HepG2 (cell line): ENCODE data around the gene PEPD. TPM values are rescaled to one million over a fixed set of nuclear protein-coding genes. Genes with fewer than 3 reads are reported as not detected.

Experiments used
- ATAC-seq: fragments of 200-7000 bp; cut with Tn5 transposase; 3 replicates; pipeline ENCODE4 v1.9.1; 2020; ENCODE audit warnings: mild to moderate bottlenecking, moderate library complexity
- BruUV-seq: library from RNA; stranded (reverse); fragments of 400-500 nt; replicated peaks from 2 replicates; lab custom pipeline; 2021; lab: Mats Ljungman, UMichigan
- CTCF ChIA-PET: fragments of 300-600 bp; formaldehyde crosslinking; extraction: SDS; loops from one replicate; lab custom pipeline; 2021; ENCODE audit warnings: low total read pairs, inconsistent platforms, low intra/inter-chr PET ratio; lab: Yijun Ruan, JAX
- POLR2A ChIA-PET: fragments of 350-600 bp; sonication (Branson Sonifier 250); formaldehyde crosslinking; loops from one replicate; lab custom pipeline; 2020; ENCODE audit warnings: antibody characterized with exemption, inconsistent platforms; lab: Yijun Ruan, JAX
- DNase-seq: peaks from one replicate; pipeline ENCODE4 v3.0.0-alpha.2; 2015; ENCODE audit warnings: low spot score
- FAIRE-seq: peaks from 3 replicates; lab custom pipeline; 2011; peaks lifted over from hg19 to GRCh38; lab: Jason Lieb, UNC
- H2AFZ ChIP-seq: one replicate; pipeline ENCODE4 v1.6.1; 2011; ENCODE audit warnings: low read length, inconsistent platforms
- H3K27ac ChIP-seq: fragments of 300-600 bp; 3 replicates; pipeline ENCODE4 v1.8.0; 2011; ENCODE audit warnings: mixed run types, mild to moderate bottlenecking, mixed read lengths, low read length, inconsistent platforms; ENCODE audit not compliant: insufficient read depth; ENCODE audit errors: extremely low read length
- H3K27me3 ChIP-seq, 2 experiments: fragments of 200-600 bp in 1 of 2; 2 replicates in 1 of 2; 3 replicates in 1 of 2; pipeline versions ENCODE4 v1.6.0 to v1.8.0; 2011; ENCODE audit warnings: low read length in 2 of 2, mild to moderate bottlenecking in 2 of 2, moderate library complexity in 2 of 2, inconsistent platforms in 1 of 2; ENCODE audit not compliant: insufficient read depth in 2 of 2, control insufficient read depth in 1 of 2
- H3K36me3 ChIP-seq, 2 experiments: fragments of 200-600 bp in 1 of 2; replicated peaks in 1 of 2; 2 replicates in 1 of 2; 3 replicates in 1 of 2; pipeline versions ENCODE4 v1.5.1 to v1.8.0; 2011; ENCODE audit warnings: low read length in 2 of 2, inconsistent platforms in 1 of 2; ENCODE audit not compliant: insufficient read depth in 2 of 2, control insufficient read depth in 1 of 2
- H3K4me1 ChIP-seq: 2 replicates; pipeline ENCODE4 v1.5.1; 2012; ENCODE audit warnings: low read length, inconsistent platforms; ENCODE audit not compliant: insufficient read depth
- H3K4me2 ChIP-seq: 2 replicates; pipeline ENCODE4 v1.6.0; 2011; ENCODE audit warnings: low read depth, low read length, inconsistent platforms
- H3K4me3 ChIP-seq, 3 experiments: fragments of 200-600 bp in 1 of 3; sonication (generic), shearing (Covaris generic) in 1 of 3; replicated peaks in 1 of 3; 2 replicates each; pipeline ENCODE4 v1.5.1; 2011 to 2016; ENCODE audit warnings: low read length in 3 of 3, inconsistent platforms in 2 of 3, low read depth in 2 of 3, mild to moderate bottlenecking in 2 of 3, control low read depth in 1 of 3, mixed read lengths in 1 of 3; ENCODE audit not compliant: insufficient read depth in 1 of 3
- H3K79me2 ChIP-seq: one replicate; pipeline ENCODE4 v1.6.1; 2011; ENCODE audit warnings: low read length, inconsistent platforms; ENCODE audit not compliant: insufficient read depth
- H3K9ac ChIP-seq: 2 replicates; pipeline ENCODE4 v1.6.0; 2011; ENCODE audit warnings: mild to moderate bottlenecking, low read depth, low read length, inconsistent platforms; ENCODE audit not compliant: insufficient read depth
- H3K9me3 ChIP-seq: 2 replicates; pipeline ENCODE4 v1.5.1; 2012; ENCODE audit warnings: mild to moderate bottlenecking, low read length
- H4K20me1 ChIP-seq: 2 replicates; pipeline ENCODE4 v1.6.0; 2011; ENCODE audit warnings: inconsistent platforms, mild to moderate bottlenecking, low read length, moderate library complexity; ENCODE audit not compliant: insufficient read depth
- ATF4 ChIP-seq, 2 experiments: fragments of 450-650 bp in 1 of 2; sonication (generic) in 1 of 2; formaldehyde crosslinking; IDR thresholded peaks; 2 replicates each; pipeline versions ENCODE4 v1.5.0 to v1.8.0; 2020 to 2022; ENCODE audit warnings: mild to moderate bottlenecking in 1 of 2, missing genetic modification reagents in 1 of 2
- BRF2 ChIP-seq: sonication (generic); formaldehyde crosslinking; IDR thresholded peaks from 2 replicates; pipeline ENCODE4 v1.8.1; 2022; ENCODE audit warnings: mild to moderate bottlenecking, missing genetic modification reagents
- KMT2B ChIP-seq: IDR thresholded peaks from 2 replicates; pipeline ENCODE4 v1.6.1; 2016; ENCODE audit warnings: missing genetic modification reagents, missing compliant biosample characterization
- SPEN ChIP-seq: sonication (generic); formaldehyde crosslinking; IDR thresholded peaks from 2 replicates; pipeline ENCODE4 v1.5.1; 2020; ENCODE audit warnings: low read depth, mild to moderate bottlenecking, missing genetic modification reagents
- SRSF9 ChIP-seq: fragments of 200-400 bp; formaldehyde crosslinking; IDR thresholded peaks from 2 replicates; pipeline ENCODE4 v1.6.1; 2018; ENCODE audit warnings: borderline replicate concordance, mild to moderate bottlenecking, low read depth, low read length; ENCODE audit not compliant: insufficient read depth, poor library complexity, severe bottlenecking
- ZNF275 ChIP-seq: sonication (generic); formaldehyde crosslinking; IDR thresholded peaks from 2 replicates; pipeline ENCODE4 v1.8.0; 2022; ENCODE audit warnings: missing genetic modification reagents, mild to moderate bottlenecking, inconsistent platforms, borderline replicate concordance
- ZNF558 ChIP-seq: sonication (generic); formaldehyde crosslinking; IDR thresholded peaks from 2 replicates; pipeline ENCODE4 v1.9.0; 2022; ENCODE audit warnings: mild to moderate bottlenecking, missing genetic modification reagents, borderline replicate concordance
- ZNF615 ChIP-seq: sonication (generic); formaldehyde crosslinking; IDR thresholded peaks from 2 replicates; pipeline ENCODE4 v1.5.0; 2020; ENCODE audit warnings: mild to moderate bottlenecking, missing genetic modification reagents, borderline replicate concordance
- ZSCAN21 ChIP-seq: sonication (generic); formaldehyde crosslinking; IDR thresholded peaks from 2 replicates; pipeline ENCODE4 v1.8.0; 2022; ENCODE audit warnings: mild to moderate bottlenecking, missing genetic modification reagents, moderate library complexity, borderline replicate concordance
- WGBS: methylation state at CpG from one replicate; pipeline ENCODE4 v1.1.6; 2017; ENCODE audit warnings: low lambda C conversion rate; 5-methylcytosine and 5-hydroxymethylcytosine counted together
- in situ Hi-C: cut with HindIII; loops from 2 replicates; pipeline ENCODE4 v1.10.0; 2017; ENCODE audit warnings: low pct_unique_long_range_greater_than_20kb; ENCODE audit not compliant: extremely low pct_ligation_motif_present
- intact Hi-C: fragments of 100-400 bp; cut with micrococcal nuclease; formaldehyde crosslinking; loops from one replicate; pipeline ENCODE4 v1.10.0; 2022; ENCODE audit not compliant: unreplicated experiment
- polyA plus RNA-seq, 8 experiments: library from polyadenylated mRNA; depleted of rRNA in 3 of 8; stranded (reverse) in 7 of 8; unstranded in 1 of 8; fragments of >200 nt; fragmentation: Illumina TruSeq in 4 of 8; extraction: Trizol in 4 of 8; gene quantifications; 2 replicates each; pipeline versions ENCODE4 v1.2.1 to v1.2.3, GENCODE V29; 2011 to 2016; ENCODE audit warnings: low read depth in 4 of 8, missing spikeins in 1 of 8, mixed read lengths in 1 of 8; ENCODE audit not compliant: insufficient read depth in 1 of 8
- total RNA-seq, 5 experiments: library from RNA; depleted of rRNA; stranded (reverse); fragments of >200 nt; fragmentation: Illumina TruSeq; extraction: Trizol; gene quantifications; 2 replicates each; pipeline ENCODE4 v1.2.3, GENCODE V29; 2016; ENCODE audit warnings: low read depth in 1 of 5
- TF ChIP-seq, protein P1 (sequence below): IDR thresholded peaks from 2 replicates; pipeline ENCODE4 v1.6.1; 2012; ENCODE audit warnings: low read length, improper control_type of control experiment
- TF ChIP-seq, protein P2 (sequence below): sonication (generic); formaldehyde crosslinking; IDR thresholded peaks from 2 replicates; pipeline ENCODE4 v1.9.0; 2021; ENCODE audit warnings: missing genetic modification reagents, borderline replicate concordance

The PEPD gene
- total and polyA plus RNA-seq, 2 of the 13 experiments (the other 11 are each of a cell fraction or from before 2014, with no cell fraction given) = 60.7 to 75.1 TPM

DNA sequence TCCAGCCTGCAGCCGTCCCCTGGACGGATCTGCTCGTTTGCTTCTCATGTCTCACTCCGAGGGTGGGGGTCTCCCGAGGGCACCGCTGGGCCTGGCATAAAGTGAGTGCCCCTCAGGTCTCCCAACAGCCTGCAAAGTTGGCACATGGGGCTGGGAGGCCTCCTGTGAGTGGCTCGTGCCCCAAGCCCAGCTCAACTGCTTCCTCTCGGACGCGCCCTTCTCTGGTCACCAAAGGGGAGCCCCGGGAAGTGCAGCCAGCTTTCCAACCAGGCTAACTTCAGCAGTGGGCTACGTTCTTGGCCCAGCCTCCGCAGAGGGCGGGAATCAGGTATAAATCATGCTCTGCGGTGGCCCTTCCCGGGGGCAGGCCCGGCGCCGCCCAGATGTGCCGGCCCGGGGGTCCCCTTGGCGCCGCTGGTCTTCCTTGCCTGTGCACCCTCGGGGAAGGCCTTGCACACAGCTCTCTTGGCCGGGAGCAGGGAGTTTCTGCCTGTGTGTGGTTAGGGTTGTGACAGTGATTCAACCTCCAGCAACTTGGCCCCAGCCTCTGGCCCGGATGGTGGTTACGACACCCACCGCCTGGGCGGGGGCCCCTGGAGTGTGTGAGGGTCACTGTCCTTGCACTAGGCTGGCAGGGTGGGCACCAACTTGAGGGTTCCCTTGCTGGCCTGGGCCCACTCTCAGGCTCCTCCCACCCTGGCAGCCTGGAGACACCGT is 127.4 kb downstream of the PEPD start:
- intact Hi-C loops (loop anchor here (5.0 kb wide), 1 partner anchor 92 kb away; the partner anchor contains the start of gene CEBPA), in situ Hi-C loops (no loop called here)
- H3K9me3 ChIP-seq = no peaks in the 10 kb centered on the region
- peaks cover 95% of the 10 kb centered on the region for H3K4me1 ChIP-seq
- H3K27me3 ChIP-seq = no peaks in the 10 kb centered on the region
- POLR2A ChIA-PET = interaction anchor here (0.7 to 4.7 kb wide), 9 partner anchors 9 to 153 kb away, joined by 4 to 58 read pairs (median 16); partner anchors contain the start of genes CEBPA and CEBPG
- no peaks in the 10 kb centered on the region for H4K20me1 ChIP-seq
- whole genome bisulfite sequencing = 4% methylated on average over 13 of the region's 30 CpGs
- peaks cover 5% of the 10 kb centered on the region for H3K79me2 ChIP-seq
- peak; percentile 5 for ATAC-seq
- no TSS peak for BruUV-seq
- peak; percentile 55 for DNase-seq
- peak overlapping the region; percentile 59 for H3K9ac ChIP-seq
- FAIRE-seq = peak; percentile 34
- CTCF ChIA-PET = no interaction called here
- peak overlapping the region; percentile 70 for H3K4me2 ChIP-seq
- peak overlapping the region; percentile 94 for H3K27ac ChIP-seq
- no peaks in the 10 kb centered on the region; a peak in 1 of 5 replicates for H3K36me3 ChIP-seq
- H2AFZ ChIP-seq = no peak overlapping the region
- peak overlapping the region; percentile 15 to 64 (median 33); a peak in 4 of 6 replicates for H3K4me3 ChIP-seq
- TF ChIP-seq, protein P1, sequence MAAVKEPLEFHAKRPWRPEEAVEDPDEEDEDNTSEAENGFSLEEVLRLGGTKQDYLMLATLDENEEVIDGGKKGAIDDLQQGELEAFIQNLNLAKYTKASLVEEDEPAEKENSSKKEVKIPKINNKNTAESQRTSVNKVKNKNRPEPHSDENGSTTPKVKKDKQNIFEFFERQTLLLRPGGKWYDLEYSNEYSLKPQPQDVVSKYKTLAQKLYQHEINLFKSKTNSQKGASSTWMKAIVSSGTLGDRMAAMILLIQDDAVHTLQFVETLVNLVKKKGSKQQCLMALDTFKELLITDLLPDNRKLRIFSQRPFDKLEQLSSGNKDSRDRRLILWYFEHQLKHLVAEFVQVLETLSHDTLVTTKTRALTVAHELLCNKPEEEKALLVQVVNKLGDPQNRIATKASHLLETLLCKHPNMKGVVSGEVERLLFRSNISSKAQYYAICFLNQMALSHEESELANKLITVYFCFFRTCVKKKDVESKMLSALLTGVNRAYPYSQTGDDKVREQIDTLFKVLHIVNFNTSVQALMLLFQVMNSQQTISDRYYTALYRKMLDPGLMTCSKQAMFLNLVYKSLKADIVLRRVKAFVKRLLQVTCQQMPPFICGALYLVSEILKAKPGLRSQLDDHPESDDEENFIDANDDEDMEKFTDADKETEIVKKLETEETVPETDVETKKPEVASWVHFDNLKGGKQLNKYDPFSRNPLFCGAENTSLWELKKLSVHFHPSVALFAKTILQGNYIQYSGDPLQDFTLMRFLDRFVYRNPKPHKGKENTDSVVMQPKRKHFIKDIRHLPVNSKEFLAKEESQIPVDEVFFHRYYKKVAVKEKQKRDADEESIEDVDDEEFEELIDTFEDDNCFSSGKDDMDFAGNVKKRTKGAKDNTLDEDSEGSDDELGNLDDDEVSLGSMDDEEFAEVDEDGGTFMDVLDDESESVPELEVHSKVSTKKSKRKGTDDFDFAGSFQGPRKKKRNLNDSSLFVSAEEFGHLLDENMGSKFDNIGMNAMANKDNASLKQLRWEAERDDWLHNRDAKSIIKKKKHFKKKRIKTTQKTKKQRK = no peak
- TF ChIP-seq ZSCAN21 (CRISPR knock-in tag) (0 out of 2 replicates have a peak, but pooled peaks have one; percentile 11), SPEN (CRISPR knock-in tag) (no peak; the same call in 1 of the 2 replicates), BRF2 (CRISPR knock-in tag) (no peak), KMT2B (CRISPR knock-in tag) (no peak), ZNF558 (CRISPR knock-in tag) (0 out of 2 replicates have a peak, but pooled peaks have one; percentile 66), ATF4 (CRISPR knock-in tag; IDR thresholded peaks at IDR 0.05) (peak in 1 of 2 experiments; percentile 80; a peak in 2 of 4 replicates), ZNF615 (no peak), SRSF9 (no peak), ZNF275 (CRISPR knock-in tag) (0 out of 2 replicates have a peak, but pooled peaks have one; percentile 16)
- TF ChIP-seq, protein P2, sequence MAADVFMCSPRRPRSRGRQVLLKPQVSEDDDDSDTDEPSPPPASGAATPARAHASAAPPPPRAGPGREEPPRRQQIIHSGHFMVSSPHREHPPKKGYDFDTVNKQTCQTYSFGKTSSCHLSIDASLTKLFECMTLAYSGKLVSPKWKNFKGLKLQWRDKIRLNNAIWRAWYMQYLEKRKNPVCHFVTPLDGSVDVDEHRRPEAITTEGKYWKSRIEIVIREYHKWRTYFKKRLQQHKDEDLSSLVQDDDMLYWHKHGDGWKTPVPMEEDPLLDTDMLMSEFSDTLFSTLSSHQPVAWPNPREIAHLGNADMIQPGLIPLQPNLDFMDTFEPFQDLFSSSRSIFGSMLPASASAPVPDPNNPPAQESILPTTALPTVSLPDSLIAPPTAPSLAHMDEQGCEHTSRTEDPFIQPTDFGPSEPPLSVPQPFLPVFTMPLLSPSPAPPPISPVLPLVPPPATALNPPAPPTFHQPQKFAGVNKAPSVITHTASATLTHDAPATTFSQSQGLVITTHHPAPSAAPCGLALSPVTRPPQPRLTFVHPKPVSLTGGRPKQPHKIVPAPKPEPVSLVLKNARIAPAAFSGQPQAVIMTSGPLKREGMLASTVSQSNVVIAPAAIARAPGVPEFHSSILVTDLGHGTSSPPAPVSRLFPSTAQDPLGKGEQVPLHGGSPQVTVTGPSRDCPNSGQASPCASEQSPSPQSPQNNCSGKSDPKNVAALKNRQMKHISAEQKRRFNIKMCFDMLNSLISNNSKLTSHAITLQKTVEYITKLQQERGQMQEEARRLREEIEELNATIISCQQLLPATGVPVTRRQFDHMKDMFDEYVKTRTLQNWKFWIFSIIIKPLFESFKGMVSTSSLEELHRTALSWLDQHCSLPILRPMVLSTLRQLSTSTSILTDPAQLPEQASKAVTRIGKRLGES (CRISPR knock-in tag) = no peak
